GM18873 (cell line): ENCODE results near the gene KRTAP13-4.

Experiments used
- ATAC-seq: cut with Tn5 transposase; IDR thresholded peaks from one replicate; pipeline ENCODE4 v1.9.1; 2021; ENCODE audit warnings: mild to moderate bottlenecking, moderate library complexity, moderate number of reproducible peaks; ENCODE audit not compliant: unreplicated experiment, low FRiP score

KRTAP13-4 gene, protein sequence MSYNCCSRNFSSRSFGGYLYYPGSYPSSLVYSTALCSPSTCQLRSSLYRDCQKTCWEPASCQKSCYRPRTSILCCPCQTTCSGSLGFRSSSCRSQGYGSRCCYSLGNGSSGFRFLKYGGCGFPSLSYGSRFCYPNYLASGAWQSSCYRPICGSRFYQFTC

DNA sequence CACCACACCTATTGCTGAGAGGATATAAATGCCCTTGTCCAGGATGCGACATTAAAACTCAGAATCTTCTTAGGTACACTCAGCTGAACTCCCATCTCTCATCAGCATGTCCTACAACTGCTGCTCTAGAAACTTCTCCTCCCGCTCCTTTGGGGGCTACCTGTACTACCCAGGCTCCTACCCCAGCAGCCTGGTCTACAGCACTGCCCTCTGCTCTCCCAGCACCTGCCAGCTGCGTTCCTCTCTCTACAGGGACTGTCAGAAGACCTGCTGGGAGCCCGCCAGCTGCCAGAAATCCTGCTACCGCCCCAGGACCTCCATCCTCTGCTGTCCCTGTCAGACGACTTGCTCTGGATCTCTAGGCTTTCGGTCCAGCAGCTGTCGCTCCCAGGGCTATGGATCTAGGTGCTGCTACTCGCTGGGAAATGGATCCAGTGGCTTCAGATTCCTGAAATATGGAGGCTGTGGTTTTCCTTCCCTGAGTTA is at the start of gene KRTAP13-4:
Gene KRTAP13-4, plus strand, starts transcription at position 51 of the 486 bp plus-strand sequence. Its CDS starts 56 bp downstream, at position 107.
- no peak for ATAC-seq

- ATAC-seq, result no peak
These were observed 47.8 kb upstream of the KRTAP13-4 start for GRCh38 chr21:30382201-30382600.

DNA sequence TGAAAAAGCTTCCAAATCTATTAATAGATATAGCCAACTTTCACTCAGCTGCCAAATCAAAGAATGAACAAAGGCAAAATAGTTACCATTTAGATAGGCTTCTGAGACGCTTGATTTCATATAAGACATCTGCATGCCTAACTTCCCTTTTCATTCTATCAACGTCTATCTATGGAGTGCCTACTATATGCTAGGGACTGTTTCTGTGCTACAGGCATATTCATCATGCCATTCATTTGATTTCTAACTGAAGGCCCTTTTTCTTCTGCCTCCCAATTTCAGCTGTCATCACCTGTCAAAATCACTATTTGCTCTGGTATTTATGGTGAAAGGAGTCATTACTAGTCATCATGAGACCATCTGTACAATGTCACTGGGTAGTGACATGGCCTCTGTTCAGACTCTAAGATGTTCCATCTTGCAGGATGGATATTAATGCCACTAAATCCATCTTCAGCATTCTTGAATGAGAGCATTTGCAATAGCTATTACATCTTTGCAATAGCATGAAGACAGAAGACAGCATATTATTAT is 38.5 kb upstream of the KRTAP13-4 start:
- ATAC-seq, result no peak

DNA sequence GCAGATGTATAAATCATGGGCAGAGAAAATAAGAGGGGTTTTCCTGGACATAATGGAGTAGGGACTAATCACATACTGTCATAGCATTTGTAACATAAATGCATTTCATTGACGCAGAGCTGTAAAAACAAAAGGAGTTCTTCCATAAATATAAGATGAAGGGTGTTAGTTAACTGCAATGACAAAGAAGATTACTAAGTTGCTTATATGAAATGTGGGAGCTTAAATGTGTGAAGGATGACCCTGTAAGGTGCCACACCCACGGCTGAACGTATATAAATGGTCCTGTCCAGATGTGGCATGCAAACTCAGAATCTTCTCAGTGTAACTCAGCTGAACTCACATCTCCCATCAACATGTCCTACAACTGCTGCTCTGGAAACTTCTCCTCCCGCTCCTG is 34.3 kb upstream of the KRTAP13-4 start, which contains the start of gene KRTAP13-1:
Gene KRTAP13-1, plus strand, starts transcription at position 301 of the 400 bp plus-strand sequence. Its CDS starts 56 bp downstream, at position 357.
- no peak for ATAC-seq

DNA sequence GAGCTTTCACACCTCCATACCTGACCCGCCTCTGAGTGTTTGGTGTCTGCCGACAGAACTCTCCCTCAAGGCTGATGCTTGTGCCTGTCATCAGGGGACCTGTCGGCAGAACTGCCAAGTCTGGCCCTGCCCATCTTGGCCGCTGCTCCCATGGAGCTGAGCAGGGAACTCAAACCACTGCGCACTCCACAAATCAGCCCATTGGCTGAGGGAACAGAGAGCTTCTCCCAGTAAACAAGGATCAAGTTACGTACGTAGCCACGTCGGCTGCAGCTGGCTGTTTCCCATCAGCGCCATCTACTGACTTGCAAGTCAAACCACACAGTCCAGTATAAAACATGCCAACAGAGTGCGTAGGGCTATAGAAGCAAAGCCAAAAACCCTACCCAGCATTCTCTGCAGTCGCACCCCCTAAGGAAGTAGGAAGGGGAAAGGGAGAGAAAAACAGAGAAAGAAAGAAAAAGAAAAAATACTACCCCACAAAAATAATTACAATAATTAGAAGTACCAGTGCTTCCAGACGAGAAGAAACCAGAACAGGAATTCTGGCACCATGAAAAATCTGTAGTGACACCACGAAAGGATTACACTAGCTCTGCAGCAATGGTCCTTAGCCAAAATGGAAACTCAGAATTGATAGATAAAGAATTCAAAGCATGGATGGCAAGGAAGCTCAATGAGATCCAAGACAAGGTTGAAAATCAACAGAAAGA is 21.1 kb upstream of the KRTAP13-4 start:
- ATAC-seq, result no peak

DNA sequence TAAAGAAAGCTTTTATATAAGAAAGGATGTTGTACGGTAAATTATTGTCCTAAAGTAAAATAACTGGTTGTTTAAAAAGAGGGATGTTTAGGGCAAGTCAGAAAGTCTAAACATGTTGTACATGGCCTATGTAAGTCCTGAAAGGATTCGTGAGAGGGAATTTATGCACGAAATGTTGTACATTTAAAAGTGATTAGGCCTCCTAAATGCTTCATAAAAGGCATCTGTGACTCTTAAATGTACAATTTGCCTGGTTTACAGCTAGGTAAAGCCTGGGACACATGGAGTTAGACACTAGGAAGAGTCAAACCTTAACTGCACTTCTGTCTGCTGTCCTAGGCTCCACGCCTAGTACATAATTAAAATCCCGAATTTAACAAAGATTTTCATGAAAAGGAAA is 14.0 kb upstream of the KRTAP13-4 start:
- ATAC-seq, result no peak

- no peak for ATAC-seq
These were observed 4.2 kb upstream of the KRTAP13-4 start, which contains the start of gene KRTAP13-3 for GRCh38 chr21:30425826-30426225. TSS of gene KRTAP13-3 (minus strand) at chr21:30425926. CDS start at chr21:30425912, 14 bp downstream.

DNA sequence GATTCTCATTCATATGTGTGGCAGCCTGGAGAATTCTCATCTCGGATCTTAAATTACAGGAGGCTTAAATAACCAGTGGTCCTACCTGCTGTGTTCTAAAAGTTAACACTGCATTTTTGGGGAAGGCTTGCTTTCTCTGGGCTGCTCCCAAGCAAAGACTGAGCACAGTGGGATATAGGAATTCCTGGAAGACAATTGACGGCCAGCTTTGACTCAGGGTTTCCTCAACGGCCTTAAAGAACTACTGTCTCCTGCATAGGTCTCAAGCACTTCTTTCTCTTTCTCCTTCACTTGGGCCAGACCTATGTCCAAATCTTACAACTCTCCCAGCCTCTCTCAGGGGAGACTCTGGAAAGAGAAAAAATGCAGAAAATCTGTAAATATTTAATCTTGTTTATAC is 3.3 kb upstream of the KRTAP13-4 start:
- no peak for ATAC-seq

DNA sequence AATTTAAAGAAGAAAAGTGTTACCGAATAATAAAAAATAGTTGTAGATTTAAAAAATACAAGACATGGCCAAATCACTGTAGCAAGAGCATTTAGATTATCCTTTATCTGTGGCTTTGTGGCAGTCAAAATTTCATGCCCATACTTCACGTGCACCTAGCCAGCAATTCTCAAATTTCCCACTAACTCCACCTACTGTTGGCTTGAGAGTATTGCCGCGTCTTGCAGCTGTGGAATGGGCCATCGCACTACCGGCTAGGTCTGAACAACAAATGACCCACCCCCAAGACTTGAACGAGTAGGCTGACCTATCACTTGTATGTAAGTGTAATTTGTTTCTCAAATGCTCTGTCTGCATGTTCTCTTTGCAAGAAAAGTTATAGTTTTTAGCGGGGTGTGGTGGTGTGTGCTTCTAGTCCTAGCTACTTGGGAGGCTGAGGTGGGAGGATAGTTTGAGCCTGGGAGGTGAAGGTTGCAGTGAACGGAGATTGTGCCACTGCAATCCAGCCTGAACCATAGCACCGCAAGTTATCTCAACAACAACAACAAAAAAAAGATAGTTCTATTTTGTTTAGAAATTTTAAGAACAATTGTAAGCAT is 4.1 kb downstream of the KRTAP13-4 start:
- ATAC-seq, result no peak

DNA sequence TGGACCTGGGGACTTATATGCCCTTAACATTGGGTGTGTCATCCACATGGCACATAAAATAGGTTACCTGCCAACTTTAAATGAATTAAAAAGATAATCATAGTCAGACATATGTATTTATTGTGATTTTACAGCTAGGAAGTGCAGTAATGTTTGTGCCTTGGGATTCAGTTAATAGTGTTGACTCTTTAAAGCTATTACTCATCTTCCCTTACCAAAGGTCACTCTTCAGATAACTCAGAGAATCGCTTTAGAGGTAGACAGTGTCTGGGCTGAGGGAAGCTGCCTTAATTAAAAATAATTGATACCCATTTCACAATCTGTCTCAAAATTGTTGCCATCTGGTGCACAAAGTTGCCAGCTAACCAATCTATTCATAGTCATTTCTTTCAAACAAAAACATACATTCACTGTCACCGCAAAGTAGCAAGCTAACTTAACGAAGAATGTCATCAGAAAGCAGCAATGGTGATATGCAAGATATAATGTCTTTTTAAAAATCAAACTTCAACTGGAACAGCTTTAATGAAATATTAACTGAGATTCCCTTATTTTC is 7.1 kb downstream of the KRTAP13-4 start:
- ATAC-seq, result no peak

GRCh38 chr21:30439975-30440374 is 10.0 kb downstream of the KRTAP13-4 start, which contains the start of gene KRTAP15-1:
TSS of gene KRTAP15-1 (plus strand) at chr21:30440275. CDS start at chr21:30440328, 53 bp downstream.
- no peak for ATAC-seq

DNA sequence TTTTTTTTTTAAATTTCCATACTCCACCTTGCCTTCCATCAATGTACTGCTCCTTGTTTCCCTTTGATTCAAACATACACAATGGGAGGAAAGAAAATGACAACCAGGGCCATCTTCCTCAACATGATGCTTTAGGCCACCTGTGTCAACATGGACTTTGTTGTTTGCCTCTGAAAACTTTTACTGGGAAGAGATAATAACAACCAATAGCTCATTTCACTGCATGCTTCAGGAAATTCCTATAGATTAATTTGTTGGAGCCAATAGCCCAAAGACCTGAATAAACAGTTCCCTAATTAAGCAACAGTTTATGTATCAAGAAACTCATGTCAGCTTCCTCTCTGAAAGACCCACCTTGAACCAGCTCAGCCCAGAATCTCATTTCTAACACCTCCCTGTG is 13.2 kb downstream of the KRTAP13-4 start:
- ATAC-seq, result no peak

DNA sequence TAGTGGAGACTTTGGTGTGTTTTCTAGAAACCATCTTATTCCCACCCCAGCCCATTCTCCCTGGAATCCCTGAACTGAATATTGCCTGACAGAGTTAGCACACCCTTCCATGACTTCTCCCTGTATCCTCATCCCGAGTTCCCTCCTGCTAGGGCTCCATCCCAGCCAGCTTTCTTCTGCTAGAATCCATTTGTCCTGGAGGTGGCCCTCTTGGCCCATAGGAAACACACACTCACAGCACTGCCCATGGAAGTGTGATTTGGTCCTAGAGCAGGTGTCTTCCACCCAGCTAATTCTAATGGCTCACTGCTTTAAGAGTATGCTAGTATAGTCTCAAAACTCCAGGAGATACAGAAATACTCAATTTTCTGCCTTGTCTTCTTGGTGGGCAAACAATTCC is 14.2 kb downstream of the KRTAP13-4 start:
- ATAC-seq, result no peak

- ATAC-seq, result no peak
These were observed 17.0 kb downstream of the KRTAP13-4 start for GRCh38 chr21:30447056-30447455.

- ATAC-seq, result no peak
These were observed 18.5 kb downstream of the KRTAP13-4 start for GRCh38 chr21:30448514-30448913.

DNA sequence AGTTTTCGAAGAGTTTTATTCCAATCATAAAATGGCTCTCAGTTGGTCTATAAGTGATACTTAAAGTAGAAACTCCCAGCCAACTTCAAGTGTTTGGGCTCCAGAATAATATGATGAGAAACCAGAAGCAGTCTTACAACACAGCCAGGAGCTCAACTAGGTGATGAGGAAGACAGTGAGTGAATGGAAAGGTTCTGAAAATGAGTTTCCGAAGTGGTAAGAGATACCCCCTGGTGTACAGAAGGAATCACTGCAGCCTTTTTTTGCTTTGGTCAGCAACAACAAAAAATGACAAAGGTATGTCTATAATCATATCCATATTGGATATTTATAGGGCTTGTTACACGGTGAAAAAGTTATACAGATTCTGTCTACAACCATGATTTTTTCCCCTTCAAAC is 33.7 kb downstream of the KRTAP13-4 start:
- ATAC-seq, result no peak

GRCh38 chr21:30468900-30469714 is 39.1 kb downstream of the KRTAP13-4 start:
- ATAC-seq, result no peak

GRCh38 chr21:30478004-30478403 is 48.0 kb downstream of the KRTAP13-4 start:
- ATAC-seq, result no peak

DNA sequence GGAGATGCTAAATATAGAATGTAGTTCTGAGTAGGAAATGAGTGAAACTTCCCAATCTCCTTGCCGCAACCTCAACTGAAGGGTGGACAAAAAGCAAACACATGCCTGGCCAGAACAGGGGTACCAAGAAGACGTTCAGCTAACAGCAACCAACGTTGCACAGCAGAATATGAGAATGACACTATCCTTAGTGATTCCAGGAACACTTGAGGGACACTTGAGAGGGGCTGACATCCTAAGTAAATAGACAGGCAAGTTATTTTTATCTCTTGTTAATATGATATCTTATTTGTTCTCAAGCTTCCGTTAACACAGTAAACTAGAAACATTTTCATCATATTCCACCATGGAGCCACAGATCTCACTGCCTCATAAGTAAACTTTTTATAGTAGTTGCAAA is 49.2 kb downstream of the KRTAP13-4 start:
- no peak for ATAC-seq

GRCh38 chr21:30480145-30480544 is 50.1 kb downstream of the KRTAP13-4 start, which contains the start of gene KRTAP19-1:
TSS of gene KRTAP19-1 (minus strand) at chr21:30480367. CDS start at chr21:30480317, 50 bp downstream.
- ATAC-seq, result no peak
